Gastroesophageal sphincter (tissue), 4 donors: Measurements from ENCODE around the gene GRK5. TPM values are rescaled to one million over a fixed set of nuclear protein-coding genes. Genes with fewer than 3 reads are reported as not detected.

Experiments used
- small RNA-seq, 4 donors: library from RNA; depleted of rRNA; stranded (forward); fragments of <200 nt; gene quantifications; one replicate each; pipeline ENCODE3, GENCODE V24; 2016
- total RNA-seq, 4 donors: library from RNA; depleted of rRNA; stranded (reverse); fragments of >200 nt; gene quantifications; one replicate each; pipeline ENCODE4 v1.1.0, GENCODE V29; 2016

The GRK5 gene
- total RNA-seq, 4 donors from 2014 or later = 28.8 to 71.6 (median 47.7) TPM

Small RNA genes within 50 kb of the gene (small RNA-seq; reads per million reads assigned to genes)
- gene MIR4681 (0 reads per million in 4 donors), gene RN7SL749P (0 reads per million in 4 donors)

Other genes with a start within 250 kb of the GRK5 start
- 10 to 100 TPM; 16.1 to 24.1 (median 20.8) TPM for gene NANOS1, start 177.9 kb upstream of the GRK5 start, total RNA-seq
- gene EIF3A, start 126.8 kb upstream of the GRK5 start, total RNA-seq = 100 to 1,000 TPM; 124 to 149 (median 136) TPM
- gene DENND10, start 103.5 kb upstream of the GRK5 start, total RNA-seq = 10 to 100 TPM; 23.0 to 42.5 (median 30.2) TPM
- gene SFXN4, start 41.9 kb upstream of the GRK5 start, total RNA-seq = 10 to 100 TPM; 12.7 to 25.3 (median 17.1) TPM
- 100 to 1,000 TPM; 140 to 289 (median 164) TPM for gene PRDX3, start 28.8 kb upstream of the GRK5 start, total RNA-seq